HepG2 (cell line): ENCODE results near the gene PPP2R5D. TPM values are rescaled to one million over a fixed set of nuclear protein-coding genes. Genes with fewer than 3 reads are reported as not detected.

Experiments used
- ARID4A ChIP-seq: sonication (generic); formaldehyde crosslinking; IDR thresholded peaks from 2 replicates; pipeline ENCODE4 v1.5.0; 2020; ENCODE audit warnings: mild to moderate bottlenecking, missing genetic modification reagents, borderline replicate concordance
- ARNTL ChIP-seq: sonication (generic); formaldehyde crosslinking; IDR thresholded peaks from 2 replicates; pipeline ENCODE4 v1.4.0; 2020; ENCODE audit warnings: mild to moderate bottlenecking, missing genetic modification reagents
- ATF6 ChIP-seq: sonication (generic); formaldehyde crosslinking; conservative IDR thresholded peaks from 2 replicates; pipeline ENCODE4 v1.4.0; 2020; ENCODE audit warnings: missing genetic modification reagents
- ELF1 ChIP-seq: sonication (generic); formaldehyde crosslinking; IDR thresholded peaks from 2 replicates; pipeline ENCODE4 v1.4.0; 2020; ENCODE audit warnings: missing genetic modification reagents
- FOXJ3 ChIP-seq: sonication (generic); formaldehyde crosslinking; IDR thresholded peaks from 2 replicates; pipeline ENCODE4 v1.4.0; 2020; ENCODE audit warnings: missing genetic modification reagents, mild to moderate bottlenecking, borderline replicate concordance
- HNRNPLL ChIP-seq: fragments of 200-400 bp; formaldehyde crosslinking; IDR thresholded peaks from 2 replicates; pipeline ENCODE4 v1.6.1; 2017; ENCODE audit warnings: mild to moderate bottlenecking, low read depth, low read length; ENCODE audit not compliant: poor library complexity, severe bottlenecking
- IKZF5 ChIP-seq: IDR thresholded peaks from 2 replicates; pipeline ENCODE4 v1.6.1; 2018; ENCODE audit warnings: missing genetic modification reagents, mild to moderate bottlenecking, missing compliant biosample characterization
- KAT2B ChIP-seq: fragments of 150-350 bp; IDR thresholded peaks from 2 replicates; pipeline ENCODE4 v1.6.1; 2014; ENCODE audit warnings: low read depth, low read length, borderline replicate concordance
- NR2F2 ChIP-seq: IDR thresholded peaks from 2 replicates; pipeline ENCODE4 v1.6.1; 2012; ENCODE audit warnings: low read depth, inconsistent platforms, borderline replicate concordance
- RAD21 ChIP-seq: fragments of 450-650 bp; formaldehyde crosslinking; IDR thresholded peaks from 2 replicates; pipeline ENCODE4 v1.5.0; 2020; ENCODE audit warnings: mild to moderate bottlenecking
- RBM39 ChIP-seq: fragments of 200-400 bp; formaldehyde crosslinking; IDR thresholded peaks from one replicate; pipeline ENCODE4 v1.6.1; 2018; ENCODE audit warnings: antibody characterized with exemption, mild to moderate bottlenecking, low read depth, low read length; ENCODE audit not compliant: poor library complexity, severe bottlenecking
- SMARCE1 ChIP-seq: fragments of 450-650 bp; IDR thresholded peaks from 2 replicates; pipeline ENCODE4 v1.6.1; 2017; ENCODE audit warnings: borderline replicate concordance
- SUZ12 ChIP-seq: fragments of 150-350 bp; IDR thresholded peaks from 2 replicates; pipeline ENCODE4 v1.6.1; 2014; ENCODE audit warnings: low read depth, low read length
- ZFP62 ChIP-seq: sonication (generic); formaldehyde crosslinking; IDR thresholded peaks from 2 replicates; pipeline ENCODE4 v1.4.0; 2020; ENCODE audit warnings: missing genetic modification reagents
- ZNF282 ChIP-seq: fragments of 450-650 bp; IDR thresholded peaks from 2 replicates; pipeline ENCODE4 v1.6.1; 2018; ENCODE audit not compliant: partially characterized antibody
- ZNF354B ChIP-seq: sonication (generic); formaldehyde crosslinking; IDR thresholded peaks from 2 replicates; pipeline ENCODE4 v1.8.0; 2022; ENCODE audit warnings: mild to moderate bottlenecking, missing genetic modification reagents
- ZNF430 ChIP-seq: sonication (generic); formaldehyde crosslinking; IDR thresholded peaks from 2 replicates; pipeline ENCODE4 v1.9.0; 2021; ENCODE audit warnings: mild to moderate bottlenecking, missing genetic modification reagents
- ZNF782 ChIP-seq: sonication (generic); formaldehyde crosslinking; IDR thresholded peaks from 2 replicates; pipeline ENCODE4 v1.4.0; 2020; ENCODE audit warnings: missing genetic modification reagents, mild to moderate bottlenecking, borderline replicate concordance
- ZNF792 ChIP-seq: IDR thresholded peaks from 2 replicates; pipeline ENCODE4 v1.6.1; 2016
- polyA plus RNA-seq, 8 experiments: library from polyadenylated mRNA; depleted of rRNA in 3 of 8; stranded (reverse) in 7 of 8; unstranded in 1 of 8; fragments of >200 nt; fragmentation: Illumina TruSeq in 4 of 8; extraction: Trizol in 4 of 8; gene quantifications; 2 replicates each; pipeline versions ENCODE4 v1.2.1 to v1.2.3, GENCODE V29; 2011 to 2016; ENCODE audit warnings: low read depth in 4 of 8, missing spikeins in 1 of 8, mixed read lengths in 1 of 8; ENCODE audit not compliant: insufficient read depth in 1 of 8
- total RNA-seq, 5 experiments: library from RNA; depleted of rRNA; stranded (reverse); fragments of >200 nt; fragmentation: Illumina TruSeq; extraction: Trizol; gene quantifications; 2 replicates each; pipeline ENCODE4 v1.2.3, GENCODE V29; 2016; ENCODE audit warnings: low read depth in 1 of 5
- TF ChIP-seq, protein P1 (sequence below): sonication (generic); formaldehyde crosslinking; IDR thresholded peaks from 2 replicates; pipeline ENCODE4 v1.5.0; 2020; ENCODE audit warnings: missing genetic modification reagents
- TF ChIP-seq, protein P2 (sequence below): IDR thresholded peaks from 2 replicates; pipeline ENCODE4 v1.6.1; 2016; ENCODE audit warnings: low read depth

Gene PPP2R5D
- total and polyA plus RNA-seq, 2 of the 13 experiments (the other 11 are each of a cell fraction or from before 2014, with no cell fraction given): 53.7 to 60.4 TPM

GRCh38 chr6:43013843-43014433, 29.6 kb downstream of the PPP2R5D start, which contains the start of the genes KLHDC3 and MEA1 (continued):
- TF ChIP-seq ARID4A (CRISPR knock-in tag) (peak; percentile 94), NR2F2 (no peak; the same call in 1 of the 2 replicates), SMARCE1 (no peak), FOXJ3 (CRISPR knock-in tag) (peak; percentile 42; the same call in 1 of the 2 replicates), ELF1 (CRISPR knock-in tag) (peak; percentile 94), ZNF782 (no peak), RBM39 (peak; percentile 62), KAT2B (no peak), ZNF430 (CRISPR knock-in tag) (peak; percentile 62; the same call in 1 of the 2 replicates), HNRNPLL (peak; percentile 69), IKZF5 (peak; percentile 14; the same call in 1 of the 2 replicates), ZFP62 (no peak), RAD21 (no peak), ZNF792 (peak; percentile 20; the same call in 1 of the 2 replicates), ZNF282 (no peak), ZNF354B (CRISPR knock-in tag) (no peak), ARNTL (CRISPR knock-in tag) (peak; percentile 95), SUZ12 (peak; percentile 83), ATF6 (CRISPR knock-in tag) (0 out of 2 replicates have a peak, but pooled peaks have one; percentile 45)
- TF ChIP-seq, protein P1, sequence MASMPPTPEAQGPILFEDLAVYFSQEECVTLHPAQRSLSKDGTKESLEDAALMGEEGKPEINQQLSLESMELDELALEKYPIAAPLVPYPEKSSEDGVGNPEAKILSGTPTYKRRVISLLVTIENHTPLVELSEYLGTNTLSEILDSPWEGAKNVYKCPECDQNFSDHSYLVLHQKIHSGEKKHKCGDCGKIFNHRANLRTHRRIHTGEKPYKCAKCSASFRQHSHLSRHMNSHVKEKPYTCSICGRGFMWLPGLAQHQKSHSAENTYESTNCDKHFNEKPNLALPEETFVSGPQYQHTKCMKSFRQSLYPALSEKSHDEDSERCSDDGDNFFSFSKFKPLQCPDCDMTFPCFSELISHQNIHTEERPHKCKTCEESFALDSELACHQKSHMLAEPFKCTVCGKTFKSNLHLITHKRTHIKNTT (CRISPR knock-in tag): no peak
- TF ChIP-seq, protein P2, sequence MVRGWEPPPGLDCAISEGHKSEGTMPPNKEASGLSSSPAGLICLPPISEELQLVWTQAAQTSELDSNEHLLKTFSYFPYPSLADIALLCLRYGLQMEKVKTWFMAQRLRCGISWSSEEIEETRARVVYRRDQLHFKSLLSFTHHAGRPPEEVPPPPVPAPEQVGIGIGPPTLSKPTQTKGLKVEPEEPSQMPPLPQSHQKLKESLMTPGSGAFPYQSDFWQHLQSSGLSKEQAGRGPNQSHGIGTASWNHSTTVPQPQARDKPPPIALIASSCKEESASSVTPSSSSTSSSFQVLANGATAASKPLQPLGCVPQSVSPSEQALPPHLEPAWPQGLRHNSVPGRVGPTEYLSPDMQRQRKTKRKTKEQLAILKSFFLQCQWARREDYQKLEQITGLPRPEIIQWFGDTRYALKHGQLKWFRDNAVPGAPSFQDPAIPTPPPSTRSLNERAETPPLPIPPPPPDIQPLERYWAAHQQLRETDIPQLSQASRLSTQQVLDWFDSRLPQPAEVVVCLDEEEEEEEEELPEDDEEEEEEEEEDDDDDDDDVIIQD: no peak
